GM23248 (cell line): ENCODE data around the gene TLE7. TPM values are rescaled to one million over a fixed set of nuclear protein-coding genes. Genes with fewer than 3 reads are reported as not detected.

Experiments
- DNase-seq: peaks from one replicate; pipeline ENCODE4 v3.0.0-alpha.2; 2015
- H2AFZ ChIP-seq: fragments of 200-600 bp; sonication (generic); 2 replicates; pipeline ENCODE4 v1.6.1; 2016; ENCODE audit warnings: antibody characterized with exemption
- H3F3A ChIP-seq: fragments of 200-600 bp; sonication (generic); 2 replicates; pipeline ENCODE4 v1.6.1; 2016; ENCODE audit warnings: mild to moderate bottlenecking, antibody characterized with exemption, mixed run types; ENCODE audit not compliant: insufficient read depth
- H3K27ac ChIP-seq: fragments of 200-600 bp; sonication (generic); 2 replicates; pipeline ENCODE4 v1.5.1; 2016; ENCODE audit warnings: mild to moderate bottlenecking
- H3K27me3 ChIP-seq: fragments of 200-600 bp; sonication (generic); replicated peaks from 2 replicates; pipeline ENCODE4 v1.6.1; 2016; ENCODE audit warnings: mild to moderate bottlenecking; ENCODE audit not compliant: insufficient read depth
- H3K36me3 ChIP-seq: fragments of 200-600 bp; sonication (generic); 2 replicates; pipeline ENCODE4 v1.6.1; 2016; ENCODE audit warnings: low read depth, mild to moderate bottlenecking
- H3K4me1 ChIP-seq: fragments of 200-600 bp; sonication (generic); 2 replicates; pipeline ENCODE4 v1.6.1; 2016; ENCODE audit warnings: mild to moderate bottlenecking; ENCODE audit not compliant: insufficient read depth
- H3K4me2 ChIP-seq: fragments of 200-600 bp; sonication (generic); one replicate; pipeline ENCODE4 v1.6.1; 2016; ENCODE audit warnings: mild to moderate bottlenecking; ENCODE audit not compliant: unreplicated experiment
- H3K4me3 ChIP-seq: fragments of 200-600 bp; sonication (generic); 2 replicates; pipeline ENCODE4 v1.5.1; 2016; ENCODE audit warnings: mild to moderate bottlenecking
- H3K79me2 ChIP-seq: fragments of 200-600 bp; sonication (generic); 2 replicates; pipeline ENCODE4 v1.6.1; 2016; ENCODE audit warnings: mild to moderate bottlenecking; ENCODE audit not compliant: insufficient read depth
- H3K9ac ChIP-seq: fragments of 200-600 bp; sonication (generic); 2 replicates; pipeline ENCODE4 v1.6.1; 2016; ENCODE audit warnings: mild to moderate bottlenecking
- H3K9me2 ChIP-seq: fragments of 200-600 bp; sonication (generic); 2 replicates; pipeline ENCODE4 v1.6.1; 2016; ENCODE audit warnings: mixed run types, mild to moderate bottlenecking, moderate library complexity; ENCODE audit not compliant: insufficient read depth
- H3K9me3 ChIP-seq: fragments of 200-600 bp; sonication (generic); one replicate; pipeline ENCODE4 v1.6.1; 2017; ENCODE audit warnings: low read depth
- H4K20me1 ChIP-seq: fragments of 200-600 bp; sonication (generic); 2 replicates; pipeline ENCODE4 v1.6.0; 2016; ENCODE audit not compliant: insufficient read depth
- EZH2 ChIP-seq: fragments of 200-600 bp; sonication (generic); IDR thresholded peaks from 2 replicates; pipeline ENCODE4 v1.6.1; 2018; ENCODE audit warnings: antibody characterized with exemption, mild to moderate bottlenecking; ENCODE audit not compliant: insufficient read depth, poor library complexity, severe bottlenecking
- EZH2phosphoT487 ChIP-seq: fragments of 200-600 bp; sonication (generic); IDR thresholded peaks from 2 replicates; pipeline ENCODE4 v1.6.1; 2018; ENCODE audit warnings: antibody characterized with exemption, moderate library complexity, mild to moderate bottlenecking, low read depth; ENCODE audit not compliant: insufficient read depth
- WGBS, 2 experiments: methylation state at CpG; one replicate each; pipeline ENCODE4 v1.1.6; 2015 to 2017; ENCODE audit warnings: low lambda C conversion rate in 2 of 2, low coverage in 1 of 2; ENCODE audit errors: missing lambda C conversion rate in 2 of 2; 5-methylcytosine and 5-hydroxymethylcytosine counted together
- in situ Hi-C: fragments of 300-500 bp; cut with MboI; formaldehyde crosslinking; loops from 2 replicates; pipeline ENCODE4 v1.15.0; 2020
- polyA plus RNA-seq: library from polyadenylated mRNA; unstranded; fragments of >200 nt; fragmentation: Nextera tagmentation; extraction: Ambion mirVana; gene quantifications from 2 replicates; pipeline ENCODE4 v1.2.1, GENCODE V29; 2016
- total RNA-seq: library from RNA; depleted of rRNA; stranded (reverse); fragments of >200 nt; shearing (Covaris generic); gene quantifications from 2 replicates; pipeline ENCODE4 v1.2.3, GENCODE V29; 2014

The TLE7 gene
- total and polyA plus RNA-seq, 2 experiments from 2014 or later: not detected

GRCh38 chr16:71406724-71407123, 35.1 kb downstream of the TLE7 start:
- Histone ChIP-seq H3F3A (no peaks in the 10 kb centered on the region), H3K4me1 (no peaks in the 10 kb centered on the region), H3K9me2 (no peaks in the 10 kb centered on the region), H3K79me2 (no peaks in the 10 kb centered on the region), H2AFZ (no peak overlapping the region), H3K9me3 (no peaks in the 10 kb centered on the region), H3K36me3 (no peaks in the 10 kb centered on the region), H3K27me3 (peaks cover 13% of the 10 kb centered on the region), H3K4me2 (no peak overlapping the region), H3K9ac (no peak overlapping the region), H4K20me1 (no peaks in the 10 kb centered on the region), H3K4me3 (no peak overlapping the region), H3K27ac (no peak overlapping the region)
- no peak for TF ChIP-seq EZH2
- no peak for TF ChIP-seq EZH2phosphoT487
- in situ Hi-C loops: no loop called here
- no peak for DNase-seq
- 33 to 47% methylated on average over 8 of the region's 8 CpGs for WGBS, 2 experiments

GRCh38 chr16:71406316-71406715, 35.5 kb downstream of the TLE7 start:
- H2AFZ ChIP-seq: no peak overlapping the region
- TF ChIP-seq EZH2 (no peak), EZH2phosphoT487 (no peak)

DNA sequence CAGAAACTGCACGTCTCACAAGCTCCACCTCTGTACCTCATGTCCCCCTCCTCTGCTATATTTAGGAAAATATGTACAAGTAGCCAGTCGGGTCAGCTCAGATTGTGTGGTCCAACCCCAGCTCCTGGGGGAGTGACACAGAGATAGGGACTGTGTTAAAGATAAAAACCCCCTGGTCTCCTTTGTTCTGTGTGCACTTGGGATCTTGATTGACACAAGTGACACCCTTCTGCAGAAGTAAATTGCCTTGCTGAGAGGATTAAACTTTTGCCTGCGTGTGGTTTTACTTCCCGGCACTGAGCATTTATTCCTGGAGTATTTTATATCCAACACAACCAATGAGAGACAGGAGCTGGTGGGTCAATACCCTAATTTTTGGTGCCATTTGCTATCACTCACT, 37.5 kb downstream of the TLE7 start:
- Histone ChIP-seq H3K4me3 (no peak overlapping the region), H3K9me3 (no peaks in the 10 kb centered on the region), H3K36me3 (no peaks in the 10 kb centered on the region), H3K4me1 (no peaks in the 10 kb centered on the region), H3F3A (no peaks in the 10 kb centered on the region), H3K9ac (no peak overlapping the region), H2AFZ (no peak overlapping the region), H3K79me2 (no peaks in the 10 kb centered on the region), H4K20me1 (no peaks in the 10 kb centered on the region), H3K27ac (no peak overlapping the region), H3K4me2 (no peak overlapping the region), H3K9me2 (no peaks in the 10 kb centered on the region), H3K27me3 (peaks cover 4% of the 10 kb centered on the region; the same call in 1 of the 2 replicates)
- in situ Hi-C loops: no loop called here
- TF ChIP-seq EZH2phosphoT487 (no peak), EZH2 (no peak)
- 64 to 67% methylated on average over 4 of the region's 4 CpGs for WGBS, 2 experiments
- DNase-seq: no peak

More at GRCh38 chr16:71406316-71406715, 35.5 kb downstream of the TLE7 start:
- no peak for DNase-seq
- no peaks in the 10 kb centered on the region for H3K36me3 ChIP-seq
- no peak overlapping the region for H3K27ac ChIP-seq
- no peaks in the 10 kb centered on the region for H3K9me3 ChIP-seq
- no peak overlapping the region for H3K9ac ChIP-seq
- H3K79me2 ChIP-seq: no peaks in the 10 kb centered on the region
- no peaks in the 10 kb centered on the region for H4K20me1 ChIP-seq
- no peak overlapping the region for H3K4me2 ChIP-seq
- WGBS, 2 experiments: 68 to 72% methylated on average over 5 of the region's 5 CpGs
- no peaks in the 10 kb centered on the region for H3K9me2 ChIP-seq
- in situ Hi-C loops: no loop called here
- H3K4me1 ChIP-seq: no peaks in the 10 kb centered on the region
- H3F3A ChIP-seq: no peaks in the 10 kb centered on the region
- peaks cover 11% of the 10 kb centered on the region for H3K27me3 ChIP-seq
- no peak overlapping the region for H3K4me3 ChIP-seq

DNA sequence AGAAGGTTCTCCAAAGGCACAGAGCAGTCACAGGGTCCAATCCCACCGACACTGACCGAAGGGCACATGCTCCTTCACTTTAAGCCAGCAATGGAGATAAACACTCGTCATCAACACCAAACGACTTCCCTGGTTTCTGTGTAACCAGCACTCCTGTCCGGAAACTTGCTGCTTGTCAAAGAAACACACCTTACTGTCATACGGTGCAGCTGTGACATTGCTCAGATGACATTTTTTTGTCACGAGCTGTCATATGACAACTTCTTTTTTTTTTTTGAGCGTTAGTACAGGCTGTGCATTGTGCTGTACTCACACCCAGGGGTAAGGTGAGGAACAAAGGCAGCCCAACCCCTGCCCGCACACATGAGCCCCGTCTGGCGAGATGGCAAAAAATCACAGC, 39.2 kb downstream of the TLE7 start:
- Histone ChIP-seq H4K20me1 (no peaks in the 10 kb centered on the region), H2AFZ (no peak overlapping the region), H3K36me3 (no peaks in the 10 kb centered on the region), H3F3A (no peaks in the 10 kb centered on the region), H3K4me1 (no peaks in the 10 kb centered on the region), H3K4me3 (no peak overlapping the region), H3K9me2 (no peaks in the 10 kb centered on the region), H3K4me2 (no peak overlapping the region), H3K79me2 (no peaks in the 10 kb centered on the region), H3K27ac (no peak overlapping the region), H3K9me3 (no peaks in the 10 kb centered on the region), H3K9ac (no peak overlapping the region), H3K27me3 (no peaks in the 10 kb centered on the region; the same call in 1 of the 2 replicates)
- DNase-seq: no peak
- TF ChIP-seq EZH2: no peak
- no peak for TF ChIP-seq EZH2phosphoT487
- in situ Hi-C loops: no loop called here
- WGBS, 2 experiments: 46 to 53% methylated on average over 11 of the region's 11 CpGs

DNA sequence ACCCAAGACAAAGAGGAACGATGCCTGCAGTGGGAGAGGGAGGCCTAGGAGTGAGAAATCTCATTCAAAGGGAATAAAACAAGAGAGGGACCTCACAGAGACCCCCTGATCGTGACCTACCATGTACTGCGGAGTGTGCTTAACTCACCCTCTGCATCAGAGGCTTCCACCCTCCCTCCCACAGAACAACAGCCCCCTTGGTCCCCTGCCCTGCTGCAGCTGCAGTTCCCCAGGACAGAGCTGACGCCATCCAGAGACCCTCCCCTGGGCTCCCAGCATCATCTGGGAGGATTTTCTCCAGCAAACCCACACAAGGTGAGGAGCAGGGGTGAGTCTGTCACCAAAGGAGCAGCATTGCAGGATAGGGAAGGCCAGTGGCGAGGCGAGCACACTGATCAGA, 39.8 kb downstream of the TLE7 start:
- TF ChIP-seq EZH2 (no peak), EZH2phosphoT487 (no peak)
- Histone ChIP-seq H3K27me3 (no peaks in the 10 kb centered on the region; the same call in 1 of the 2 replicates), H3K36me3 (no peaks in the 10 kb centered on the region), H3K27ac (no peak overlapping the region), H3K9ac (no peak overlapping the region), H3K79me2 (no peaks in the 10 kb centered on the region), H2AFZ (no peak overlapping the region), H3F3A (no peaks in the 10 kb centered on the region), H3K9me3 (no peaks in the 10 kb centered on the region), H3K9me2 (no peaks in the 10 kb centered on the region), H3K4me1 (no peaks in the 10 kb centered on the region), H4K20me1 (no peaks in the 10 kb centered on the region), H3K4me3 (no peak overlapping the region), H3K4me2 (no peak overlapping the region)
- in situ Hi-C loops: no loop called here
- DNase-seq: no peak
- 35 to 44% methylated on average over 6 of the region's 6 CpGs for WGBS, 2 experiments
